Activated CD8-positive, alpha-beta memory T cell treated with anti-CD3 and anti-CD28 coated beads for 4 hours (primary cell): ENCODE measurements around the gene RIPOR3.
"Not testable (repeated sequence)": the region's sequence is repeated elsewhere in the genome, so short reads cannot be mapped to it uniquely, and the experiment has no call there.

Experiments used
- DNase-seq, 2 donors: peaks; one replicate each; pipeline ENCODE4 v3.0.0-alpha.2; 2020; ENCODE audit warnings: low read depth in 2 of 2

The RIPOR3 gene

GRCh38 chr20:50724851-50725723 lies 33.7 kb upstream of the RIPOR3 start:
- DNase-seq = peak; percentile 17 to 47

GRCh38 chr20:50724112-50724725 lies 32.9 kb upstream of the RIPOR3 start:
- DNase-seq = no peak

- DNase-seq = no peak
Observed at GRCh38 chr20:50723672-50724071, 32.3 kb upstream of the RIPOR3 start.

- no peak for DNase-seq
Observed at GRCh38 chr20:50722424-50723155, 31.2 kb upstream of the RIPOR3 start.

GRCh38 chr20:50721881-50722281 lies 30.5 kb upstream of the RIPOR3 start:
- no peak for DNase-seq

- DNase-seq = no peak
Observed at GRCh38 chr20:50720582-50720981, 29.2 kb upstream of the RIPOR3 start.

GRCh38 chr20:50720026-50720425 lies 28.7 kb upstream of the RIPOR3 start:
- no peak for DNase-seq

GRCh38 chr20:50719328-50719727 lies 28.0 kb upstream of the RIPOR3 start:
- no peak for DNase-seq

- DNase-seq = no peak
Observed at GRCh38 chr20:50717974-50718761, 26.8 kb upstream of the RIPOR3 start.

- DNase-seq = no peak
Observed at GRCh38 chr20:50717312-50717711, 26.0 kb upstream of the RIPOR3 start.

GRCh38 chr20:50716518-50716917 lies 25.2 kb upstream of the RIPOR3 start:
- DNase-seq = no peak

- DNase-seq = no peak
Observed at GRCh38 chr20:50715694-50716093, 24.4 kb upstream of the RIPOR3 start.

GRCh38 chr20:50714426-50714825 lies 23.1 kb upstream of the RIPOR3 start:
- DNase-seq = not testable (repeated sequence)

- no peak for DNase-seq
Observed at GRCh38 chr20:50713657-50714101, 22.3 kb upstream of the RIPOR3 start.

GRCh38 chr20:50712771-50713656 lies 21.7 kb upstream of the RIPOR3 start:
- no peak for DNase-seq

- DNase-seq = no peak
Observed at GRCh38 chr20:50711113-50711825, 19.9 kb upstream of the RIPOR3 start.

GRCh38 chr20:50710492-50711063 lies 19.2 kb upstream of the RIPOR3 start:
- DNase-seq = no peak

GRCh38 chr20:50709636-50709973 lies 18.3 kb upstream of the RIPOR3 start:
- no peak for DNase-seq

- no peak for DNase-seq
Observed at GRCh38 chr20:50708845-50709635, 17.7 kb upstream of the RIPOR3 start.
